Psoas muscle (tissue), 8 donors: ENCODE results near the gene LEF1. TPM values are rescaled to one million over a fixed set of nuclear protein-coding genes. Genes with fewer than 3 reads are reported as not detected.

Experiments used
- ATAC-seq, 4 donors: fragments of 200-7000 bp; cut with Tn5 transposase; one replicate each; pipeline ENCODE4 v1.9.1; 2020; ENCODE audit warnings: moderate library complexity in 3 of 4, mild to moderate bottlenecking in 2 of 4
- DNase-seq, 2 donors: peaks; one replicate each; pipeline ENCODE4 v3.0.0-alpha.2; 2020
- H3K27ac ChIP-seq: fragments of 200-600 bp; one replicate; pipeline ENCODE4 v1.8.0; 2022
- H3K27me3 ChIP-seq, 3 donors: fragments of 200-600 bp in 1 of 3; one replicate each; pipeline versions ENCODE4 v1.6.1 to v1.8.0; 2013 to 2022; ENCODE audit warnings: low read length in 2 of 3, mild to moderate bottlenecking in 2 of 3, moderate library complexity in 1 of 3; ENCODE audit not compliant: insufficient read depth in 3 of 3
- H3K36me3 ChIP-seq, 2 donors: fragments of 200-600 bp in 1 of 2; one replicate each; pipeline versions ENCODE4 v1.6.1 to v1.8.0; 2013 to 2022; ENCODE audit warnings: low read depth in 1 of 2, mild to moderate bottlenecking in 1 of 2, moderate library complexity in 1 of 2; ENCODE audit not compliant: insufficient read depth in 1 of 2
- H3K4me1 ChIP-seq: fragments of 200-600 bp; one replicate; pipeline ENCODE4 v1.8.0; 2022
- H3K4me3 ChIP-seq: fragments of 200-600 bp; one replicate; pipeline ENCODE4 v1.8.0; 2022; ENCODE audit warnings: mild to moderate bottlenecking
- H3K9me3 ChIP-seq: fragments of 200-600 bp; one replicate; pipeline ENCODE4 v1.8.0; 2022
- WGBS, 3 donors: extraction: QIAGEN DNeasy Blood & Tissue Kit; methylation state at CpG; one replicate each; pipeline versions ENCODE4 v1.1.6 to v1.1.7; 2013; 5-methylcytosine and 5-hydroxymethylcytosine counted together
- intact Hi-C, 2 donors: fragments of 100-400 bp; cut with DNase I; formaldehyde crosslinking; loops; one replicate each; pipeline versions ENCODE4 v1.11.0 to v1.14.2; 2022
- polyA plus RNA-seq, 3 donors: library from polyadenylated mRNA; stranded (reverse); fragments of 200-250 nt; gene quantifications; one replicate each; pipeline ENCODE4 v1.2.3, GENCODE V29; 2013
- total RNA-seq, 4 donors: library from RNA; stranded (reverse); fragmentation: NEBNext Ultra II Directional in 2 of 4; extraction: Animal tissue kit (Norgen Biotek cat#: 25700) in 2 of 4; gene quantifications; one replicate each; pipeline versions ENCODE4 v1.2.1 to v1.2.4, GENCODE V29; 2021 to 2023
- TF ChIP-seq, protein P1 (sequence below): fragments of 200-600 bp; IDR thresholded peaks from one replicate; pipeline ENCODE4 v1.8.0; 2022; ENCODE audit warnings: antibody characterized with exemption
- donor health status: healthy with polysubstance abuse.
- donor health status: DM: no; HTN: no; CAD: no; lungs with moderate emphysema.
- donor health status: Bipolar disorder and iron deficiency.
- donor health status: healthy.
- donor health status: DM: yes; HTN: yes; CAD: no.
- donor health status: DM: no; HTN: no; CAD: no.
- donor health status: DM: no; HTN: no; CAD: no.
- donor health status: DM: yes; HTN: yes; CAD: no.

LEF1 gene
- total and polyA plus RNA-seq, 7 donors: 0.10 to 0.44 (median 0.29) TPM

DNA sequence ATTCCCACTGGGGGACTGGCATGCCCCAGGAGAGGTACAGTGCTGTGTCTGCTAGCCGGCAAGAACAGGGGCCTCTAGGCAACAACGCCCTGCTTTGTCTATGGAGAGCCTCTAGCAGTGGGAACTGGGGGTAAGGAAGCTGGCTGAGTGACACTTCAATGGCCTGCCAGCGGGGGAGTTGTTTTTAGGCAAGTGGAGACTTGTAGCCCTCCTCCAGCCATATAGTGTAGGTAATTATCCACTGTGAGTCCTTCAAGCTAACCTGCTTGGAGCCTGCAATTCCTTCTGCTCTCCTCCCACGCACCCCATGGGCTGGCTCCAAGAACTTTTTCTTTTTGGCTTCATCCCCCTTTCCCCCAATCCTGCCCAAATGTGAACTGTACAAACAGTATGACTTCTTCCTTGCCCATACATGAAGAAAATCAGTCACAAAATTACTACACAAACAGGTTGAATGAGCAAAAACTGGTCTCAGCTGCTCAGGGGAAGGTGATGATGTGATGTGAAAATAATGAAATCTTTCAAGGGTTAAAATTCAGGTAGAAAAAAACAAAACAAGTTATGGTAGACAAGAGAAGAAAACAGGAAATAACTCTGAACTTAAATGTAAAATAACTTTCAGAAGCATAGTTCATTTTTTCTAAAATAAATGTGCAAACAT is 33.1 kb downstream of the LEF1 start:
- Histone ChIP-seq H3K36me3 (no peaks in the 10 kb centered on the region), H3K4me1 (no peaks in the 10 kb centered on the region), H3K4me3 (no peak overlapping the region), H3K9me3 (no peaks in the 10 kb centered on the region), H3K27ac (no peak overlapping the region), H3K27me3 (no peaks in the 10 kb centered on the region)
- ATAC-seq: no peak
- WGBS, 3 donors: 43 to 50% (median 44%) methylated on average over 4 of the region's 4 CpGs
- intact Hi-C loops: no loop called here
- no peak for DNase-seq
- TF ChIP-seq, protein P1, sequence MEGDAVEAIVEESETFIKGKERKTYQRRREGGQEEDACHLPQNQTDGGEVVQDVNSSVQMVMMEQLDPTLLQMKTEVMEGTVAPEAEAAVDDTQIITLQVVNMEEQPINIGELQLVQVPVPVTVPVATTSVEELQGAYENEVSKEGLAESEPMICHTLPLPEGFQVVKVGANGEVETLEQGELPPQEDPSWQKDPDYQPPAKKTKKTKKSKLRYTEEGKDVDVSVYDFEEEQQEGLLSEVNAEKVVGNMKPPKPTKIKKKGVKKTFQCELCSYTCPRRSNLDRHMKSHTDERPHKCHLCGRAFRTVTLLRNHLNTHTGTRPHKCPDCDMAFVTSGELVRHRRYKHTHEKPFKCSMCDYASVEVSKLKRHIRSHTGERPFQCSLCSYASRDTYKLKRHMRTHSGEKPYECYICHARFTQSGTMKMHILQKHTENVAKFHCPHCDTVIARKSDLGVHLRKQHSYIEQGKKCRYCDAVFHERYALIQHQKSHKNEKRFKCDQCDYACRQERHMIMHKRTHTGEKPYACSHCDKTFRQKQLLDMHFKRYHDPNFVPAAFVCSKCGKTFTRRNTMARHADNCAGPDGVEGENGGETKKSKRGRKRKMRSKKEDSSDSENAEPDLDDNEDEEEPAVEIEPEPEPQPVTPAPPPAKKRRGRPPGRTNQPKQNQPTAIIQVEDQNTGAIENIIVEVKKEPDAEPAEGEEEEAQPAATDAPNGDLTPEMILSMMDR: no peak

DNA sequence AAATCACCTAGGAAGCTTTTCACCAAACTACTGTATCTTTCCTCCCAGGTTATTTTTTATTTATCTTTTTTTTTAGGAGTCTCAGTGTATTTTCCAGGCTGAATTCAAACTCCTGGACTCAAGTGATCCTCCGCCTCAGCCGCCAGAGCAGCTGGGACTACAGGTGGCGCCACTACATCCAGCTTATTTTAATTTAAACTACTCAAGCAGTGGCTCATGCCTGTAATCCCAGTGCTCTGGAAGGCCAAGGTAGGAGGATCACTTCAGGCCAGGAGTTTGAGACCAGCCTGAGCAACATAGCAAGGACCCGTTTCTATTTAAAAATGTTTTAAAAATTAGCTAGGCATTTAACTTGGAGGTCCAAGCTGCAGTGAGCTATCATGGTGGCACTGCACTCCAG is 37.8 kb downstream of the LEF1 start:
- Histone ChIP-seq H3K27ac (no peak overlapping the region), H3K4me3 (no peak overlapping the region), H3K36me3 (no peaks in the 10 kb centered on the region), H3K27me3 (no peaks in the 10 kb centered on the region), H3K4me1 (no peaks in the 10 kb centered on the region), H3K9me3 (no peaks in the 10 kb centered on the region)
- ATAC-seq (no peak), DNase-seq (no peak)
- intact Hi-C loops: no loop called here
- TF ChIP-seq, protein P1: no peak
- 87 to 88% (median 88%) methylated on average over 4 of the region's 4 CpGs for WGBS, 3 donors

DNA sequence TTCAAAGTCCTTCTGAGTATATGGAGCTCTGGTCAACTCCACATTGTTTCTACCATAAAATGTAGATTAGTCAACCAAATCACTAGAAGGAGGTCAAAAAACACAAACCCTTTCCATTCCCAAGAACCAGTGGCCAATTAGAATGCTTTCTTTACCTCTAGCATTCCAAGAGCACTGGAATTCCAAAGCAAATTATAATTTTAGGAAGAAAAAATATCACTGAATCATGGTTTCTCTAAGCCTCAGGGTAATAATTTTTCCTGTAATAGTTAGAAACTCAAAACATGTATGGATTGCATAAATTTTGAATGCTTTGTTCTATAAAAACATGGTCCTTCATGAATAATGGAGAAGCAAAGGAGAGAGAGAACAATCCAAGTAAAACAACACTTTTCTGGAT is 39.5 kb downstream of the LEF1 start:
- TF ChIP-seq, protein P1: no peak
- H3K36me3 ChIP-seq: no peaks in the 10 kb centered on the region
- H3K27me3 ChIP-seq: no peaks in the 10 kb centered on the region

DNA sequence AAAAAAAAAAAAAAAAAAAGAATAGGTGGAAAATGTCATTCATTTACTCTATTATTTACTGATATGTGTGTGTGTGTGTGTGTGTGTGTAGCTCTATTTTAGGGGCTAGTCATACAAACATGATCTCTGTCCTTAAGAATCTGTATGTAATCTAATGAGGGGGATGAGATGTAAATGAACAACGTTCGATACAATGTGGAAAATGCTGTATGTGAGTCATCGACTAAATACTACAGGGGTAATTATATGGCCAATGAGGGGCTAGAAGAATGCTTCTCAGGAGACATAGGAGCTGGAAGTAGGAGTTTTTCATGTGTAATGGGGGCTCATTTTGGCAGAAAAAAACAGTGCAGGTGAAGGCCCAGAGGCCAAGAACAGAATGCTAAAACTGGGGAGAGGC is 41.9 kb downstream of the LEF1 start:
- DNase-seq (no peak), ATAC-seq (no peak)
- Histone ChIP-seq H3K4me3 (no peak overlapping the region), H3K27ac (no peak overlapping the region), H3K4me1 (no peaks in the 10 kb centered on the region), H3K36me3 (no peaks in the 10 kb centered on the region), H3K9me3 (no peaks in the 10 kb centered on the region), H3K27me3 (no peaks in the 10 kb centered on the region)
- WGBS, 3 donors: 70 to 81% (median 70%) methylated on average over 3 of the region's 3 CpGs
- intact Hi-C loops: no loop called here
- TF ChIP-seq, protein P1: no peak

More for the DNA sequence above, 39.5 kb downstream of the LEF1 start:
- intact Hi-C loops: no loop called here
- no peak overlapping the region for H3K27ac ChIP-seq
- ATAC-seq (no peak), DNase-seq (no peak)
- no peaks in the 10 kb centered on the region for H3K4me1 ChIP-seq
- no peaks in the 10 kb centered on the region for H3K9me3 ChIP-seq
- H3K4me3 ChIP-seq: no peak overlapping the region

DNA sequence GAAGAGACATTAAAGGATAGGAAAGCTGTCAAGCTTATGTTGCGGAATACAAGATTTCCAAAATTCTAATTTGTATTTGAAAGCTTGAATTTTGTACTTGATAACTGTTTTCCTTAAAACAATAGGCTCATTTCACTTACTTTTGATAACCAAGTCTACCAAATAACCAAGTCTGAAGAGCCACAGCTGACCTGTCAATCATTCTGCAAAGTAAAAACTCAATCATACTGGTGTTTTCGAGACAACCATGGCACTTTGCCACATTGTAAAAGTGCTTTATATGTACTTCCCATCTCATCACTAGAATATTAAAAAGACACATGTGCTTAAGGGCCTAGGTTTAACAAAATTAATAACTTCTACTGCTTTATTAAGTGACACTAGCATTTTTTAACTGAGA is 47.9 kb downstream of the LEF1 start:
- no peaks in the 10 kb centered on the region for H3K36me3 ChIP-seq
- WGBS, 3 donors: 69 to 76% (median 71%) methylated on average over 2 of the region's 2 CpGs
- H3K27me3 ChIP-seq: no peaks in the 10 kb centered on the region
- H3K4me1 ChIP-seq: no peaks in the 10 kb centered on the region
- intact Hi-C loops: no loop called here
- H3K27ac ChIP-seq: no peak overlapping the region
- no peak overlapping the region for H3K4me3 ChIP-seq
- no peaks in the 10 kb centered on the region for H3K9me3 ChIP-seq
- DNase-seq: no peak
- ATAC-seq: no peak
- TF ChIP-seq, protein P1: no peak
